B cell (primary cell): ENCODE measurements around the gene MICOS13. TPM values are rescaled to one million over a fixed set of nuclear protein-coding genes. Genes with fewer than 3 reads are reported as not detected.

Experiments
- ATAC-seq: fragments of 200-7000 bp; cut with Tn5 transposase; one replicate; pipeline ENCODE4 v1.10.0; 2021; ENCODE audit warnings: low read depth, mild to moderate bottlenecking, moderate number of reproducible peaks, moderate library complexity
- CTCF ChIA-PET: fragments of 350-600 bp; sonication (Branson Sonifier 250); formaldehyde crosslinking; loops from one replicate; lab custom pipeline; 2021; ENCODE audit warnings: antibody characterized with exemption, inconsistent platforms; lab: Charles Lee
- POLR2A ChIA-PET: fragments of 350-600 bp; sonication (Branson Sonifier 250); formaldehyde crosslinking; loops from one replicate; lab custom pipeline; 2021; ENCODE audit warnings: antibody characterized with exemption; lab: Charles Lee
- DNase-seq: peaks from one replicate; pipeline ENCODE4 v3.0.0; 2013
- H2AFZ ChIP-seq: 2 replicates; pipeline ENCODE4 v1.6.1; 2012; ENCODE audit warnings: mild to moderate bottlenecking, low read depth, low read length; ENCODE audit not compliant: insufficient read depth, poor library complexity, severe bottlenecking
- H3K27ac ChIP-seq, 2 donors: 1 replicate in 1 of 2; 2 replicates in 1 of 2; pipeline ENCODE4 v1.5.1; 2012 to 2013; ENCODE audit warnings: low read length in 2 of 2, mild to moderate bottlenecking in 2 of 2, moderate library complexity in 1 of 2
- H3K27me3 ChIP-seq, 4 experiments: fragments of 200-600 bp in 1 of 4; sonication (generic) in 1 of 4; replicated peaks in 1 of 4; 1 replicate in 2 of 4; 2 replicates in 2 of 4; pipeline versions ENCODE4 v1.6.1 to v1.7.0; 2013 to 2016; ENCODE audit warnings: low read length in 3 of 4, mild to moderate bottlenecking in 2 of 4, mixed read lengths in 1 of 4, moderate library complexity in 1 of 4; ENCODE audit not compliant: insufficient read depth in 4 of 4, control insufficient read depth in 3 of 4; ENCODE audit errors: control extremely low read depth in 1 of 4
- H3K36me3 ChIP-seq, 2 experiments: replicated peaks in 1 of 2; 1 replicate in 1 of 2; 2 replicates in 1 of 2; pipeline versions ENCODE4 v1.6.1 to v1.7.1; 2013; ENCODE audit warnings: low read length in 1 of 2; ENCODE audit not compliant: insufficient read depth in 2 of 2, control insufficient read depth in 1 of 2; ENCODE audit errors: control extremely low read depth in 1 of 2, extremely low read depth in 1 of 2
- H3K4me1 ChIP-seq, 2 donors: fragments of 200-600 bp in 1 of 2; sonication (generic) in 1 of 2; 1 replicate in 1 of 2; 2 replicates in 1 of 2; pipeline versions ENCODE4 v1.5.1 to v1.6.1; 2013 to 2017; ENCODE audit warnings: low read length in 2 of 2; ENCODE audit not compliant: control insufficient read depth in 2 of 2, insufficient read depth in 2 of 2
- H3K4me2 ChIP-seq: replicated peaks from 2 replicates; pipeline ENCODE3; 2012; ENCODE audit warnings: mild to moderate bottlenecking, low read depth, low read length; ENCODE audit not compliant: poor library complexity, severe bottlenecking
- H3K4me3 ChIP-seq, 5 experiments: fragments of 200-600 bp in 1 of 5; sonication (generic) in 1 of 5; 1 replicate in 3 of 5; 2 replicates in 2 of 5; pipeline versions ENCODE4 v1.5.1 to v1.7.0; 2011 to 2016; ENCODE audit warnings: low read length in 4 of 5, mild to moderate bottlenecking in 4 of 5, low read depth in 2 of 5, control low read depth in 1 of 5, moderate library complexity in 1 of 5; ENCODE audit not compliant: insufficient read depth in 1 of 5; ENCODE audit errors: control extremely low read depth in 1 of 5, extremely low read depth in 1 of 5
- H3K79me2 ChIP-seq: fragments of 200-600 bp; sonication (generic); one replicate; pipeline ENCODE4 v1.6.0; 2016; ENCODE audit warnings: low read length; ENCODE audit not compliant: control insufficient read depth, insufficient read depth
- H3K9ac ChIP-seq: fragments of 200-600 bp; sonication (generic); 2 replicates; pipeline ENCODE4 v1.6.1; 2017; ENCODE audit warnings: mild to moderate bottlenecking, low read length, moderate library complexity
- H3K9me3 ChIP-seq, 3 donors: one replicate each; pipeline versions ENCODE4 v1.6.1 to v1.7.1; 2013; ENCODE audit warnings: low read length in 2 of 3; ENCODE audit not compliant: control insufficient read depth in 2 of 3, insufficient read depth in 1 of 3; ENCODE audit errors: control extremely low read depth in 1 of 3
- H4K20me1 ChIP-seq: 2 replicates; pipeline ENCODE4 v1.6.0; 2012; ENCODE audit warnings: mild to moderate bottlenecking, low read length; ENCODE audit not compliant: insufficient read depth, control insufficient read depth, poor library complexity, severe bottlenecking
- H3K27ac Mint-ChIP-seq: one replicate; pipeline ENCODE4 v1.8.0; 2021; ENCODE audit warnings: mixed read lengths
- H3K27me3 Mint-ChIP-seq: one replicate; pipeline ENCODE4 v1.8.0; 2021; ENCODE audit warnings: mixed read lengths
- H3K4me1 Mint-ChIP-seq: one replicate; pipeline ENCODE4 v1.8.0; 2021; ENCODE audit warnings: mixed read lengths
- H3K4me3 Mint-ChIP-seq: one replicate; pipeline ENCODE4 v1.8.0; 2021; ENCODE audit warnings: mixed read lengths
- H3K9me3 Mint-ChIP-seq: one replicate; pipeline ENCODE4 v1.8.0; 2022; ENCODE audit warnings: mixed read lengths; ENCODE audit not compliant: insufficient read depth
- CTCF ChIP-seq: fragments of 200-600 bp; IDR thresholded peaks from one replicate; pipeline ENCODE4 v1.8.0; 2022; ENCODE audit warnings: antibody characterized with exemption, mild to moderate bottlenecking
- EZH2 ChIP-seq: IDR thresholded peaks from 2 replicates; pipeline ENCODE4 v1.6.1; 2012; ENCODE audit warnings: borderline replicate concordance, low read depth, mild to moderate bottlenecking, moderate library complexity, low read length; ENCODE audit not compliant: insufficient read depth, poor library complexity, severe bottlenecking
- WGBS: methylation state at CpG from one replicate; pipeline ENCODE4 v1.1.5; 2013; ENCODE audit warnings: missing lambda C conversion rate; ENCODE audit not compliant: insufficient coverage; 5-methylcytosine and 5-hydroxymethylcytosine counted together
- intact Hi-C: fragments of 100-400 bp; cut with micrococcal nuclease; formaldehyde crosslinking; loops from one replicate; pipeline ENCODE4 v1.10.0; 2022
- polyA plus RNA-seq: library from polyadenylated mRNA; depleted of rRNA; stranded (reverse); fragments of >200 nt; gene quantifications from 2 replicates; pipeline ENCODE4 v1.2.3, GENCODE V29; 2012
- total RNA-seq, 2 donors: library from RNA; stranded (reverse); fragments of 120-200 nt in 1 of 2; gene quantifications; 1 replicate in 1 of 2; 2 replicates in 1 of 2; pipeline versions ENCODE4 v1.2.3 to v1.2.4, GENCODE V29; 2013 to 2022

MICOS13 gene
- total and polyA plus RNA-seq, 2 donors (not counting 1 experiment from before 2014, with no cell fraction given): 30.8 to 41.9 TPM

GRCh38 chr19:5698635-5699422 is 18.5 kb upstream of the MICOS13 start:
- no peak overlapping the region for H3K4me2 ChIP-seq
- Mint-ChIP-seq H3K4me3 (no peak overlapping the region), H3K4me1 (peaks cover 4% of the 10 kb centered on the region), H3K9me3 (no peaks in the 10 kb centered on the region), H3K27me3 (no peaks in the 10 kb centered on the region), H3K27ac (peak overlapping the region; percentile 15)
- WGBS: 90% methylated on average over 37 of the region's 38 CpGs
- peaks cover 62% of the 10 kb centered on the region for H4K20me1 ChIP-seq
- H3K9me3 ChIP-seq: peaks cover 0 to 2% (median 0%) of the 10 kb centered on the region in 3 donors
- H3K36me3 ChIP-seq: peaks cover 0 to 55% of the 10 kb centered on the region in 2 experiments
- H3K4me1 ChIP-seq: no peaks in the 10 kb centered on the region
- H3K27ac ChIP-seq: no peak overlapping the region
- H3K9ac ChIP-seq: no peak overlapping the region
- no peaks in the 10 kb centered on the region for H3K27me3 ChIP-seq
- ATAC-seq: peak; percentile 42
- CTCF ChIA-PET: interaction anchor here (1.4 kb wide), 1 partner anchor 12 kb away, joined by 4 read pairs; no protein-coding TSS in a partner anchor
- no peak overlapping the region for H3K4me3 ChIP-seq
- intact Hi-C loops: no loop called here
- H2AFZ ChIP-seq: no peak overlapping the region
- POLR2A ChIA-PET: no interaction called here
- H3K79me2 ChIP-seq: peaks cover 22% of the 10 kb centered on the region
- no peak for DNase-seq
- no peak for TF ChIP-seq CTCF
- TF ChIP-seq EZH2: no peak
